ENCODE results near the gene TRAF1. TPM values are rescaled to one million over a fixed set of nuclear protein-coding genes. Genes with fewer than 3 reads are reported as not detected.
A peak's percentile ranks its signal among the peaks of the same experiment; 100 is the strongest.

TRAF1 gene
- total RNA-seq, 1 donor from 2014 or later = 7.1 TPM

DNA sequence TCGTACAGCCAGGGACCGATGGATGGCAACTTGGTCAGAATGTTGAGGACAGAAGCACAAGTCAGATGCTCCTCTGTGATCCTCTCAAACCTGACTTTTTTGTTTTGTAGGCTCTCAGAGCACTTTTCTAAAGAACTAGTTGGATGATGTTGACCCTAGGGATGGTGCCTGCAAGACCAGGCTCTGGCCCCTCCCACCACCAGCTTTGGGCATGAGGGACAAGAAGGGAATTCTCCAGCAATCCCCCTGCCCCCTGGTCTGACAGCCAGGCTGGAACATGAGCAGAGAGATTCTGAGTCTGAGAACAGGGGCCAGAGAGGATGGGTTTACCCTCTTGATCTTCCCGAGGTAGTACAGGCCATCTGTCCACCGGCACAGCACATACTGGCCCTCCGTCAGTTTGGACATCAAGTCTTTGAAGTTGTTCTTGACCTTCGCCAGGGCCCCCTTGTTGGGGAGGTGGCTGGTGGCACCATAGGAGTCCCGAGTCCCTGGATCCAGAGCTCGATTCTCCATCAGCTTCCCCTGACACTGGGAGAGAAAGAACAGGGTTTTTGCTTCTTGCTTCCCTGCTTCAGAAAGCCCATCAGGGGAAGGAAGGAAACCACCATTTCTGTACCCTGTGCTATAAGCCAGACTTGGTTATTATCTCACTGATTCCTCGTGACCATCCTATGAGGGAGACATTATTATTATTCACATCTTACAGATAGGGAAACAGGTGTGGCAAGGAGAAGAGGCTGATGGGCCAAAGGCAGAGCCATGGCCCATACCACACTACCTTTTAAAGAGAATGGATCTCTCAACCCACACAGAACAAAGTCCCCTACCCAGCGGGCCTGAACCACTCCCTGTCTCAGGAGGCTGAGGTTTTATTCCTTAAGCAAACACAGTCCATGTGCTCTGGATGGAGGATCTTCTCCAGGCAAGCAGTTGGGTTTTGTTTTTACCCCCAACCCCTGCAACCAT is 52.1 kb downstream of the TRAF1 start:
- no peak for DNase-seq (ENCODE audit: extremely low spot score, unreplicated experiment)
- Mint-ChIP-seq H3K9me3 (ENCODE audit: unreplicated experiment) (no peaks in the 10 kb centered on the region), H3K27me3 (ENCODE audit: unreplicated experiment) (no peaks in the 10 kb centered on the region), H3K4me3 (ENCODE audit: unreplicated experiment) (peak overlapping the region; percentile 79), H3K27ac (ENCODE audit: unreplicated experiment) (peak overlapping the region; percentile 97), H3K36me3 (ENCODE audit: unreplicated experiment) (peaks cover 39% of the 10 kb centered on the region), H3K4me1 (ENCODE audit: unreplicated experiment) (peaks cover 64% of the 10 kb centered on the region)
- TF ChIP-seq, protein P1, sequence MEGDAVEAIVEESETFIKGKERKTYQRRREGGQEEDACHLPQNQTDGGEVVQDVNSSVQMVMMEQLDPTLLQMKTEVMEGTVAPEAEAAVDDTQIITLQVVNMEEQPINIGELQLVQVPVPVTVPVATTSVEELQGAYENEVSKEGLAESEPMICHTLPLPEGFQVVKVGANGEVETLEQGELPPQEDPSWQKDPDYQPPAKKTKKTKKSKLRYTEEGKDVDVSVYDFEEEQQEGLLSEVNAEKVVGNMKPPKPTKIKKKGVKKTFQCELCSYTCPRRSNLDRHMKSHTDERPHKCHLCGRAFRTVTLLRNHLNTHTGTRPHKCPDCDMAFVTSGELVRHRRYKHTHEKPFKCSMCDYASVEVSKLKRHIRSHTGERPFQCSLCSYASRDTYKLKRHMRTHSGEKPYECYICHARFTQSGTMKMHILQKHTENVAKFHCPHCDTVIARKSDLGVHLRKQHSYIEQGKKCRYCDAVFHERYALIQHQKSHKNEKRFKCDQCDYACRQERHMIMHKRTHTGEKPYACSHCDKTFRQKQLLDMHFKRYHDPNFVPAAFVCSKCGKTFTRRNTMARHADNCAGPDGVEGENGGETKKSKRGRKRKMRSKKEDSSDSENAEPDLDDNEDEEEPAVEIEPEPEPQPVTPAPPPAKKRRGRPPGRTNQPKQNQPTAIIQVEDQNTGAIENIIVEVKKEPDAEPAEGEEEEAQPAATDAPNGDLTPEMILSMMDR (IDR thresholded peaks at IDR 0.05) = no peak

DNA sequence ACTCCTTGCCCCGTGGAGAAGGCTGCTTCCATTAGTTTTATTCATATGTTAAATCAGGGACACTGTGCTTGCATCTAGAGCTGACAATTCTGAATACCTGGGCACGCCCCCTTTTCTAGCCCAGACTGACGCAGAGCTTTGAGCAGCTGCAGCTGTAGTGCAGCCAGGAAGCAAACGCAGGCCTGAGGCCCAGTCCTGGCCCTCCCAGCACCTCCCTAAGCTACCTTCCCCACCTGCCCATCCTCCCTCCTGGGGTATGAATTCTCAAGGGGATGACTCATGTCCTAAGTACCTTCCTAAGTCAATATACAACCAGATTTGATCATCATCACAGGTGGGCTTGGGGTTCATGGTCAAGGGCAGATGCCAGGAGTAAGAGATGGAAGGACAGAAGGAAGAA is 53.1 kb downstream of the TRAF1 start:
- H3K27ac Mint-ChIP-seq (ENCODE audit: unreplicated experiment) = peak overlapping the region; percentile 97
- TF ChIP-seq, protein P1 (IDR thresholded peaks at IDR 0.05) = no peak
- no peaks in the 10 kb centered on the region for H3K27me3 Mint-ChIP-seq (ENCODE audit: unreplicated experiment)
- DNase-seq (ENCODE audit: extremely low spot score, unreplicated experiment) = no peak
- H3K4me1 Mint-ChIP-seq (ENCODE audit: unreplicated experiment) = peaks cover 68% of the 10 kb centered on the region
- peaks cover 43% of the 10 kb centered on the region for H3K36me3 Mint-ChIP-seq (ENCODE audit: unreplicated experiment)
- H3K4me3 Mint-ChIP-seq (ENCODE audit: unreplicated experiment) = no peak overlapping the region
- H3K9me3 Mint-ChIP-seq (ENCODE audit: unreplicated experiment) = no peaks in the 10 kb centered on the region

DNA sequence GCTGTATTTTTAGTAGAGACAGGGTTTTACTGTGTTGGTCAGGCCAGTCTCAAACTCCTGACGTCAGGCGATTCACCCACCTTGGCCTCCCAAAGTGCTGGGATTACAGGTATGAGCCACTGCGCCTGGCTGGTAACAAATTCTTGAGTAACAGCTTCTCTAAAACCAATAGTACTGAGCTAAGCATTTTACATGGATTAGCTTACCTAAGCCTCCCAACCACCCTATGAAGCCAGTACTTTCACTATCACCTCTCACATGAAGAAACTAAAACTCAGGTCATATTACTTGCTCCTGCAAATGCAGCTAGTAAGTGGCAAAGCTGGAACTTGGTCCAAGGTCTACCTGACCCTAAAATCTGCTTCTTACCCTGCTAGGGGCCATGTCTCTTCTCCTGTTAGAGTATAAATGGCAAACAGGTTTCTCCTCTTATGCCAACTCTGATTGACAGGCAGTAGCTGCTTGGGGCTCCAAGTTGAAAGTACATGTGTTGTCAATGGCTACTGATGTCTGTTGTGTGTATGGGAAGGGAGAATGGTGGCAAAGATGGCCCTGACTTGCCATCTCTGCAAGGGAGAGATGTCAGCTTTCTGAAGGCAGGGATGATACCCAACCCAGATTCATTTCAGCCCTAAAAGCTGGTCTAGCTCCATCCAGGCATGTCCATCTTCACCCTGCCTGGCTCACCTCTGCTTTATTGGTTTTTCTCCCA is 53.6 kb downstream of the TRAF1 start:
- no peak for DNase-seq (ENCODE audit: extremely low spot score, unreplicated experiment)

DNA sequence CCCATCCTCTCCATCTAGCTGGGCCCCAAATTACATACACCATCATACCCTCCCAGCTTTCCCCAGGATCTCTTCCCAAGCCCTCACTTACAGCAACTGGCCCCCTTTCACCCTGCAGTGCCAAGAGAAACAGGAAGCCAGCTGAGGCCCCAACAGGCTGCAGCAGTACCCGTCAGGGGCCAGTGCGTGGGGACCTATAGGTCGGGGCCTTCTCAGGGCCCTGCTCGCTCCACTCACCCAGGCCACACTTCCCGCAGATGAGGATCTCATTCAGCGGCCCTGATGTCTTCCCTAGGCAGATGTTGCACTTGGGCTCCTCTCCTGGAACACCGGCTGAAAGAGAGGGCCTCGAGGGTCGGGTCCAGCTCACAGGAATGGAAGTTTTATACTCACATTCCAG is 56.4 kb downstream of the TRAF1 start:
- TF ChIP-seq, protein P1 (IDR thresholded peaks at IDR 0.05) = no peak
- Mint-ChIP-seq H3K4me1 (ENCODE audit: unreplicated experiment) (peaks cover 48% of the 10 kb centered on the region), H3K4me3 (ENCODE audit: unreplicated experiment) (no peak overlapping the region), H3K27me3 (ENCODE audit: unreplicated experiment) (no peaks in the 10 kb centered on the region), H3K27ac (ENCODE audit: unreplicated experiment) (peak overlapping the region; percentile 77), H3K36me3 (ENCODE audit: unreplicated experiment) (peaks cover 50% of the 10 kb centered on the region), H3K9me3 (ENCODE audit: unreplicated experiment) (no peaks in the 10 kb centered on the region)
- DNase-seq (ENCODE audit: extremely low spot score, unreplicated experiment) = no peak

More for the DNA sequence above, 53.6 kb downstream of the TRAF1 start:
- H3K36me3 Mint-ChIP-seq (ENCODE audit: unreplicated experiment) = peaks cover 47% of the 10 kb centered on the region
- no peaks in the 10 kb centered on the region for H3K9me3 Mint-ChIP-seq (ENCODE audit: unreplicated experiment)
- TF ChIP-seq, protein P1 (IDR thresholded peaks at IDR 0.05) = no peak
- no peak overlapping the region for H3K4me3 Mint-ChIP-seq (ENCODE audit: unreplicated experiment)
- H3K4me1 Mint-ChIP-seq (ENCODE audit: unreplicated experiment) = peaks cover 62% of the 10 kb centered on the region
- H3K27me3 Mint-ChIP-seq (ENCODE audit: unreplicated experiment) = no peaks in the 10 kb centered on the region
- H3K27ac Mint-ChIP-seq (ENCODE audit: unreplicated experiment) = peak overlapping the region; percentile 97

DNA sequence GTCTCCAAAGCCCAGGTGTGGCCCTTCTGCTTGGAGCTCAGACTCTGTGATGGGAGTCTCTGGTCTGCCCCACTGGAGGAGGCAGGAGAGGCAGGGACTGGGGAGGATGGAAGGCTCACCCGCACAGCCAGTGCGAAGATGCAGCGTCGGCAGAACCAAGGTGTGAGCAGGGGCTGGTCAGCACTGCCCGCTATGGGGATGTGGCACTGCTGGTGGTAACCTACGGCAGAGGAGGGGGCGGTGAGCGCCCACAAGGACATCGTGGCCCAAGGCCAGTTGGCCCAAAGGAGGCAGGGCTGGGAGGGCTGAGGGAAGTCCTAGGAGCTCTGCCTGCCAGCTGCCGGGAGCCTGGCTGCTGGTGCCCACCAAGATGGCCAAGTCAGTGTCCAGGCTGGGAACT is 56.9 kb downstream of the TRAF1 start:
- Mint-ChIP-seq H3K27ac (ENCODE audit: unreplicated experiment) (peak overlapping the region; percentile 77), H3K4me3 (ENCODE audit: unreplicated experiment) (no peak overlapping the region), H3K36me3 (ENCODE audit: unreplicated experiment) (peaks cover 49% of the 10 kb centered on the region), H3K9me3 (ENCODE audit: unreplicated experiment) (no peaks in the 10 kb centered on the region), H3K4me1 (ENCODE audit: unreplicated experiment) (peaks cover 43% of the 10 kb centered on the region), H3K27me3 (ENCODE audit: unreplicated experiment) (no peaks in the 10 kb centered on the region)
- TF ChIP-seq, protein P1 (IDR thresholded peaks at IDR 0.05) = no peak
- no peak for DNase-seq (ENCODE audit: extremely low spot score, unreplicated experiment)

Measured in osteocyte (in vitro differentiated cells).